Stimulated activated CD8-positive, alpha-beta memory T cell treated with anti-CD3 and anti-CD28 coated beads, Interleukin-15, amount 100 ng/mL, for 4 hours (primary cell): Measurements from ENCODE around the gene GYG1.
"Not testable (repeated sequence)": the region's sequence is repeated elsewhere in the genome, so short reads cannot be mapped to it uniquely, and the experiment has no call there.

ENCODE experiments used
- DNase-seq, 2 donors: peaks; one replicate each; pipeline ENCODE4 v3.0.0-alpha.2; 2020; ENCODE audit warnings: low read depth in 2 of 2

Gene GYG1

GRCh38 chr3:148987551-148987950, 3.8 kb upstream of the GYG1 start:
- DNase-seq = not testable (repeated sequence)

DNA sequence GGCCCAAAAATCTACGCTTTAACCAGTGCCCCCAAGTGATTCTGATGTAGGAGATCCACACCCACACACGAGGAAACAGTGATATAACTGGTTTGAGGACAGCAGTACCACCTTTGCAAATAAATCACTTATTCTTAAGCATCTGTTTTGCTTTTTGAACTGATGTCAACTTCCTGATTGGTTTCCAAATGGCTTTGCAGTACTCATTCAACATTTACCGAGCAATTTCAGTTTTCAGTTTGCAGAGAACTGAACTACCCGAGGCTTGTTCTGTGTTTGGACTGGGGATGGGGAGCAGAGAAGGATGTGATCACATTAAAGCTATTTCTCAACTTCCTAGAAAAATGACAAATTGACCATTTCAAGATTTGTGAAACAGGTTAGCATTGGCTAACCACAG, 1.1 kb upstream of the GYG1 start:
- no peak for DNase-seq

- no peak for DNase-seq
These were observed 791 bp downstream of the GYG1 start for GRCh38 chr3:148992027-148992634.

GRCh38 chr3:148992635-148993255, 1.4 kb downstream of the GYG1 start:
- no peak for DNase-seq

- DNase-seq = no peak
These were observed 6.3 kb downstream of the GYG1 start for GRCh38 chr3:148997623-148998022.

DNA sequence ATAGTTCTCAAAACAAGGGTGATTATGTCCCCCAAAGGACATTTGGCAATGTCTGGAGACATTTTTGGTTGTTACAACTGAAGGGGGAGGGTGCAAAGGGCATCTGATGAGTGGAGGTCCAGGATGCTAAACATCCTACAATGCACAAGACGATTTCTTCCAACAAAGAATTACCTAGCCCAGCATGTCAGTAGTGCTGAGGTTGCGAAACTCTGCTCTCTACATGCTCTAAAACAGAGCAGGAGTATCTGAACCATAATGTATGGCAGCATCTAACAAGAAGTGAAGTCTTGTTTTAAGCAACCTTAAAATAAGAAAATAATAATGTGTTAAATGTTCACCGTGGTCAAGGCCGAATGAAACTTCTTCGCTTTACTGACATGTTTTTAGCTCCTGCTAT, 7.0 kb downstream of the GYG1 start:
- no peak for DNase-seq

GRCh38 chr3:148998715-148999423, 7.5 kb downstream of the GYG1 start:
- no peak for DNase-seq

DNA sequence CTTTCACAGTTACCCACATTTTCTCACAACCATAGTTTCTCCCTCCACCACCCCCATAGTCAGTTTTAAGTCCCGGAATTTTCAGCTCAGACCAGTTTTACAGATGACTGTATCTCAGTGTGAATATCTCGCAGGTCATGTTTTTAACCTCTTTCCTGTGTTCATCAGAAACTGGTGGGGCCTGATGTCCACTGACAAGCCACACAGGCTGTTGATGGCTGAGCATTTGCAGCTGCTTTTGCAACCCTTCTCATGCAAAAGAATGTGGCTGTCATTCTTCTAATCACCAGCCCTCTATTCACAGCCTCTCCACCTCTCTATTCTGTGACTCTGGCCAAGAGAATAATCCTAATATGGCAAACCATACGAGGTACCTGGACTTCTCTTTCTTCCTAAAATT, 8.5 kb downstream of the GYG1 start:
- DNase-seq = no peak

DNA sequence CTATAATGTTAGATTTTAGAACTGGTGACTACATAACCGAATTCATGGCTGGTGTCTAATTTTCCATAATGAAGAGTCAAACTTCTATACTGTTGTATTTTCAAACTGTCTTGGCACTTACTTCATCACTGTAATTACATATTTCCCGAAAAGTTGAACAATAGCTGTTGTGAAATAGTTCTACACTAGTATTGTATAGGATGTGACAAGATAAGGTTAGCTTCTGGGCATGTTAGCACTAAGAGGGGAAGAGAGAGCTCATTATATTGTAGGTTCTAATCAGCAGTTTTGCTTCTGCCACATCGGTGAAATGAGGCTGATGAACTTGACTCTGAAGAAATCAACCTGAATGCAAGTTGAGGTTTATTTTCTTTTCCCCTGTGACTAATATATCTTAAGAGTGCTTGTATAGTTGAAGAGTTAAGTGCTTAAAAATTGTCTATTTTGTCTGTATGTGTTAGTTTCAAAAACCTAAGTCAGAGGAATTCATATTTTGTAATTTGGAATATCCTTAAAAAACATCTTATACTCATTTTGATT, 8.9 kb downstream of the GYG1 start:
- DNase-seq = no peak

DNA sequence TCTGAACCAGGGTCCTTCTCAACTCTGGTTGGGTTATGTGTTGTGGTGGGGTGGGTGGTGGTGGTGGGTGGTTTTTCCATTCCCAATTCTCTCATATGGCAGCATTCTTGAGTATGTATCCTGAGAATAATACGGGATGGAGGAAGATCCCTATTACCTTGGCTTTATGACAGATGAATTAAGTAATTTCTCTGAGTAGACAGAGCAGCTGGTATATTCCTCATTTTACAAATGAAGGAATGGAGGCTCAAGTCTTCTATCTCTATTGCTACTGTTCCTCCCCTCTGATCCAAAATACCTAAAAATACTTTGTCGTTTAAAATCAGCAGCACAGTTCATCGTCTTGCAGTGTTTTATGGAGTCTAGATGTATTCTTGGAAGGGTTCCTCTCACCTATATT, 10.4 kb downstream of the GYG1 start:
- no peak for DNase-seq

DNA sequence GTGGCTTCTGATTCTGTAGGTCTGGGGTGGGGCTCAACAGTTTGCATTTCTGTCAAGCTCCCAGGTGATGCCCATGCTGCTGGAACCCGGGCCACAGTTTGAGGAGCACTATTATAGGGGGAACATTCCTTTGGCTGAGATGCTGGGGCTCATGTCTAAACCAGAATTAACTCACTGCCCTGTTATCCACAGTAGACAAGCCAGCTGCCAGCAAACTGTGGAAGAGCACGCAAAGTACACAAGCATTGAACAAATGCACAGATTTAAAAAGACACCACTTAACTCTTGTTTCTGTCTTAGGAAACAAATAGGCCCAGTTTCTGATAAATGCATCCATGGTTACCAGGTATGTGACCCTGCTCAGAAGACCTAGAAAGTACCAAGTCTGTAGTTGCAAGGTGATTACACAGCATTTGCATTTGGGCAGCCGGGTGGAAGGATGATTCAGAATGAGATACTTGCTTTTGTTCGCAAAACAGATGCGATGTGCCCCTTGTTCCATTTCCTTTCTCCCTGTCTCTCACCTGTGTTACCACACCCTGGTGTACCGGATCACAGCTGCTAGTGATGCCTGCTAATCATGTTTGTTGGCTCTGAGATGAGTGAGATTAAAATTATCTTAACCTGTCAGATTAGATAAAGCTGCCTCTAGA, 12.4 kb downstream of the GYG1 start:
- no peak for DNase-seq

DNA sequence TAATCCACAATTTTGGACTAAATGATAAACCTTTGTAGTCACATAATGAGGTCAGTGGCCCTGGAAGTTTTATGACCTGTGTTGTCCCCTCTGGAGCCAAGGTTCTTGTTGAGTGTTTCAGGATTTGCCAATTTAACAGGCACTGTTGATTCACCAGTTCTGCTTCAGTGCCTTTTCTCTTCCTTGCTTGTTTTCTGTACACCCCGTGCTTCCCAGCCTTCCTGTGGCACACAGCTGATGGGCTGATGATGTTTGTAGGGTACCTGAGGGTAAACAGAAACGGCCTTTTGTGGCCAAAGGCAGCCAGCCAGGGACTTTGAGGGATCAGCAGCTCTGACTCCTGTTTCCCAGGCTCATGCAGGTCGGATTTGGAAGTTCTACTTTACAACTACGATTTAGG, 13.3 kb downstream of the GYG1 start:
- no peak for DNase-seq

GRCh38 chr3:149005416-149005815, 14.1 kb downstream of the GYG1 start:
- no peak for DNase-seq

GRCh38 chr3:149007567-149008257, 16.4 kb downstream of the GYG1 start:
- no peak for DNase-seq

GRCh38 chr3:149009732-149010131, 18.4 kb downstream of the GYG1 start:
- peak in 1 of 2 donors; percentile 24 for DNase-seq

DNA sequence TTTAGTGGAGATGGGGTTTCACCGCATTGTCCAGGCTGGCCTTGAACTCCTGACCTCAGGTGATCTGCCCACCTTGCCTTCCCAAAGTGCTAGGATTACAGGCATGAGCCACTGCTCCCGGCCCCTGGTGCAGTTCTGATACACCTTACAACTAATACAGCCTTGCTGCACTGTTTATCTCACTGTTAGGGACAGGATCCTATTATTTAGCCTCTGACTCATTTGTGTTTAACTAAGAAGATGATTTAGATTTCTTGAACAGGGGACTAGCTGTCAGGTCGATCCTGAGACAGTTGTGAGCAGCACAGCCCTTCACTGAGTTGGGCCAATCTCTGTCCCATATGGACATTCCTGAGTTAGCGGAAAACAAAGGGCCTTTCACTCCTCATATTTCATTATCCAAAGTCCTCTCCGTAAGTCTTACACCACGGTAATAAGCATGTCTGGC, 19.2 kb downstream of the GYG1 start:
- no peak for DNase-seq

DNA sequence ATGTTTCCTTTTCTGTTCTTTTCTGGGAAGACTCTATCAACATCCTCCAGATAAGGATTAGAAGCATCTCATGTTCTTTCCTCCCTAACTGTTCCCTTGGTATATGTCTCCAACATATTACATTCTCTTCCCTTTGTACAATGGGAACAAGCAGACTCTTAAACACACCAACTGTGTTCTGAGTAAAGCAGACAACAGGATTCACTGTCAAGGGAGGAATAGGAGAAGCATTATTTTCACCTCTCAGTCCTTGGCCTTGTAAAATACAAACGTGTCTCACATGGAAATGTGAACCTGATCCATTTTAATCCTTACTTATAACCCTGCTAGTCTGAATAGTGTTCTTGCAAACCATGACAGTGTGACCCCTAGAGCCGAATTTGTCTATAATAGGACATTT, 19.6 kb downstream of the GYG1 start:
- DNase-seq = no peak

DNA sequence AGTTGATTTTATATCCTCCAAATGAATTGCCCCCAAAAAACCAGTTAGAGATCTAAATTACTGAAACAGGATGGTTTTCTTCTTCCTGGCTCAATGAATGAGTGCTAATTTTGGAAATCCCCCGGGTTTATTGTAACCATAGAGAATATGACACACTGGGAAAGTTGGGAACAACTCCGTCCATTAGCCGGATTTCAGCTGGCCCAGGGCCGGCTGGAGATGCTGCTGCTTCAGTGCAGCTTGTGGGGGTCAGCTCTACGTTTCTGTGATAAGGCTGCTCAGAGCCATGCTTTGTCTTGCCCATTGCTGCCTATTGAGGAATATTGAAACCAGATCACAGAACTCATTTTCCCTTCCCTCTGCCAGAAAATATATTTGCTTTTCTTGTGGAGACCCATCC, 20.3 kb downstream of the GYG1 start:
- DNase-seq = no peak

GRCh38 chr3:149013726-149014125, 22.4 kb downstream of the GYG1 start:
- DNase-seq = no peak

DNA sequence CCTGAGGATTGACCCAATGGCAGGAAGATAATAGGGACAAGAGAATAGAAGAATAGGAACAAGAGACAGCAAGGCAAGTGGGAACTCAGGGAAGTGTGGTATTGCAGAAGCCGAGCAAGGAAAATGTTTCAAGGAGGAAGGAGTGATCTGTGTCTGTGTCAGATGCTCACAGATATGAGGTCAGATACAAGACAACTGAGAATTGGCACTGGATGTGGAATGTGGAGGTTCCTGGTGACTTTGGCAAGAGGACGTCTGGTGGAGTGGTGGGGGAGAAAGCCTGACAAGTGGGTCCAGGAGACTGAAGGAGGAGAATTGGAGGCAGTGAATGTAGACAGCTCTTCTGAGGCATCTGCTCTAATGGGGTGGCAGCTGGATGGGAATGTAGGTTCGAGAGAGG, 24.1 kb downstream of the GYG1 start:
- no peak for DNase-seq

- no peak for DNase-seq
These were observed 24.9 kb downstream of the GYG1 start for GRCh38 chr3:149016242-149016641.
